IMR-90 (cell line): ENCODE results near the gene HECTD1. TPM values are rescaled to one million over a fixed set of nuclear protein-coding genes. Genes with fewer than 3 reads are reported as not detected.

ENCODE experiments used
- ATAC-seq: fragments of 200-7000 bp; cut with Tn5 transposase; 2 replicates; pipeline ENCODE4 v1.9.1; 2020; ENCODE audit warnings: low read depth, mild to moderate bottlenecking, moderate library complexity
- BruUV-seq: library from RNA; stranded (reverse); fragments of 400-500 nt; replicated peaks from 2 replicates; lab custom pipeline; 2021; lab: Mats Ljungman, UMichigan
- CTCF ChIA-PET: fragments of 300-600 bp; formaldehyde crosslinking; extraction: SDS; loops from one replicate; lab custom pipeline; 2021; ENCODE audit warnings: antibody characterized with exemption; lab: Yijun Ruan, JAX
- POLR2A ChIA-PET: fragments of 300-600 bp; sonication (Branson Sonifier 250); formaldehyde crosslinking; loops from one replicate; lab custom pipeline; 2022; ENCODE audit warnings: antibody characterized with exemption; ENCODE audit not compliant: unreplicated experiment; lab: Charles Lee
- DNase-seq: peaks from one replicate; pipeline ENCODE4 v3.0.0; 2013
- H2AFZ ChIP-seq: replicated peaks from 2 replicates; pipeline ENCODE3; 2013; ENCODE audit warnings: low read length, mild to moderate bottlenecking; ENCODE audit not compliant: poor library complexity
- H2AK5ac ChIP-seq: 2 replicates; pipeline ENCODE4 v1.6.1; 2013; ENCODE audit warnings: low read depth, low read length, inconsistent platforms
- H2AK9ac ChIP-seq: replicated peaks from 2 replicates; pipeline ENCODE3; 2013; ENCODE audit warnings: mild to moderate bottlenecking, low read depth, low read length, moderate library complexity; ENCODE audit not compliant: poor library complexity
- H2BK120ac ChIP-seq: 2 replicates; pipeline ENCODE4 v1.6.1; 2013; ENCODE audit warnings: low read depth, low read length, inconsistent platforms
- H2BK15ac ChIP-seq: 3 replicates; pipeline ENCODE4 v1.6.1; 2013; ENCODE audit warnings: low read depth, low read length, inconsistent platforms
- H2BK20ac ChIP-seq: 2 replicates; pipeline ENCODE4 v1.6.1; 2013; ENCODE audit warnings: low read depth, mild to moderate bottlenecking, inconsistent platforms, low read length, moderate library complexity
- H2BK5ac ChIP-seq: 2 replicates; pipeline ENCODE4 v1.6.1; 2013; ENCODE audit warnings: mild to moderate bottlenecking, low read depth, low read length, inconsistent platforms; ENCODE audit not compliant: poor library complexity, severe bottlenecking
- H3K14ac ChIP-seq: replicated peaks from 2 replicates; pipeline ENCODE4 v1.6.1; 2013; ENCODE audit warnings: low read depth, low read length, inconsistent platforms
- H3K18ac ChIP-seq: 2 replicates; pipeline ENCODE4 v1.6.1; 2013; ENCODE audit warnings: low read depth, low read length, control low read depth
- H3K23ac ChIP-seq: 2 replicates; pipeline ENCODE4 v1.6.1; 2013; ENCODE audit warnings: low read depth, low read length, inconsistent platforms
- H3K27ac ChIP-seq: 2 replicates; pipeline ENCODE4 v1.5.1; 2013; ENCODE audit warnings: mild to moderate bottlenecking, control low read depth, low read length; ENCODE audit not compliant: insufficient read depth
- H3K27me3 ChIP-seq: 2 replicates; pipeline ENCODE4 v1.6.1; 2013; ENCODE audit warnings: low read length; ENCODE audit not compliant: control insufficient read depth, insufficient read depth
- H3K36me3 ChIP-seq: 2 replicates; pipeline ENCODE4 v1.6.1; 2013; ENCODE audit warnings: low read length, mixed read lengths; ENCODE audit not compliant: control insufficient read depth, insufficient read depth
- H3K4ac ChIP-seq: 2 replicates; pipeline ENCODE4 v1.6.1; 2013; ENCODE audit warnings: low read depth, low read length, inconsistent platforms
- H3K4me1 ChIP-seq: 2 replicates; pipeline ENCODE4 v1.6.1; 2013; ENCODE audit warnings: low read length, mixed read lengths; ENCODE audit not compliant: control insufficient read depth, insufficient read depth
- H3K4me2 ChIP-seq: 2 replicates; pipeline ENCODE4 v1.6.1; 2013; ENCODE audit warnings: low read depth, mild to moderate bottlenecking, control low read depth, low read length, moderate library complexity
- H3K4me3 ChIP-seq: 2 replicates; pipeline ENCODE4 v1.5.1; 2013; ENCODE audit warnings: low read depth, mild to moderate bottlenecking, control low read depth, low read length, moderate library complexity; ENCODE audit not compliant: insufficient read depth
- H3K56ac ChIP-seq: 2 replicates; pipeline ENCODE4 v1.6.1; 2013; ENCODE audit warnings: low read length, inconsistent platforms; ENCODE audit not compliant: insufficient read depth; ENCODE audit errors: extremely low read depth
- H3K79me1 ChIP-seq, 2 experiments: 2 replicates each; pipeline ENCODE4 v1.6.1; 2013; ENCODE audit warnings: low read length in 2 of 2, inconsistent platforms in 1 of 2, low read depth in 1 of 2
- H3K9ac ChIP-seq: 2 replicates; pipeline ENCODE4 v1.6.1; 2013; ENCODE audit warnings: low read depth, low read length, control low read depth
- H3K9me1 ChIP-seq: 2 replicates; pipeline ENCODE4 v1.6.1; 2013; ENCODE audit warnings: low read length, inconsistent platforms; ENCODE audit not compliant: insufficient read depth
- H3K9me3 ChIP-seq: 2 replicates; pipeline ENCODE4 v1.6.1; 2013; ENCODE audit warnings: low read length; ENCODE audit not compliant: control insufficient read depth, insufficient read depth
- H4K20me1 ChIP-seq: 2 replicates; pipeline ENCODE4 v1.6.1; 2013; ENCODE audit warnings: low read length, inconsistent platforms; ENCODE audit not compliant: insufficient read depth
- H4K5ac ChIP-seq: 2 replicates; pipeline ENCODE4 v1.6.1; 2013; ENCODE audit warnings: mild to moderate bottlenecking, low read depth, low read length, control low read depth
- H4K8ac ChIP-seq, 2 experiments: 2 replicates each; pipeline ENCODE4 v1.6.1; 2013; ENCODE audit warnings: low read depth in 2 of 2, low read length in 2 of 2, control low read depth in 1 of 2, inconsistent platforms in 1 of 2
- H4K91ac ChIP-seq: 2 replicates; pipeline ENCODE4 v1.6.1; 2013; ENCODE audit warnings: low read depth, low read length, inconsistent platforms; ENCODE audit not compliant: insufficient read depth
- BHLHE40 ChIP-seq: fragments of 150-350 bp; IDR thresholded peaks from 2 replicates; pipeline ENCODE4 v1.6.1; 2016; ENCODE audit warnings: mild to moderate bottlenecking, low read depth, low read length
- CHD1 ChIP-seq: IDR thresholded peaks from 2 replicates; pipeline ENCODE4 v1.6.1; 2012; ENCODE audit warnings: low read depth, low read length, improper control_type of control experiment
- MAFK ChIP-seq: IDR thresholded peaks from 2 replicates; pipeline ENCODE4 v1.6.1; 2012; ENCODE audit warnings: low read depth, low read length, improper control_type of control experiment
- MAZ ChIP-seq: IDR thresholded peaks from 2 replicates; pipeline ENCODE4 v1.6.1; 2012; ENCODE audit warnings: low read depth, mild to moderate bottlenecking, low read length, improper control_type of control experiment, moderate library complexity, borderline replicate concordance
- NFE2L2 ChIP-seq: fragments of 150-350 bp; IDR thresholded peaks from 2 replicates; pipeline ENCODE4 v1.6.1; 2016; ENCODE audit warnings: low read depth, mild to moderate bottlenecking, low read length
- RCOR1 ChIP-seq: IDR thresholded peaks from 2 replicates; pipeline ENCODE4 v1.6.1; 2012; ENCODE audit warnings: mild to moderate bottlenecking, low read length, improper control_type of control experiment; ENCODE audit not compliant: insufficient replicate concordance
- RFX5 ChIP-seq: IDR thresholded peaks from 2 replicates; pipeline ENCODE4 v1.8.0; 2012; ENCODE audit warnings: low read depth, mild to moderate bottlenecking, low read length, moderate library complexity
- SMC3 ChIP-seq: fragments of 150-350 bp; IDR thresholded peaks from 2 replicates; pipeline ENCODE4 v1.6.1; 2016; ENCODE audit warnings: low read depth, mild to moderate bottlenecking, antibody characterized with exemption, low read length, moderate library complexity
- WGBS, 2 experiments: methylation state at CpG; one replicate each; pipeline versions ENCODE4 v1.1.5 to v1.1.7; 2013; ENCODE audit warnings: missing lambda C conversion rate in 2 of 2; ENCODE audit not compliant: insufficient read length in 1 of 2; ENCODE audit errors: extremely low coverage in 2 of 2; 5-methylcytosine and 5-hydroxymethylcytosine counted together
- dilution Hi-C: fragments of 300-500 bp; cut with HindIII; formaldehyde crosslinking; loops from one replicate; pipeline ENCODE4 v1.14.3; 2018; ENCODE audit warnings: low sequenced_read_pairs; ENCODE audit not compliant: unreplicated experiment
- in situ Hi-C: fragments of 300-500 bp; cut with MboI; formaldehyde crosslinking; loops from 3 replicates; pipeline ENCODE4 v1.14.3; 2019; ENCODE audit warnings: low sequenced_read_pairs, inconsistent platforms, mixed read lengths
- intact Hi-C: fragments of 100-400 bp; cut with micrococcal nuclease; formaldehyde crosslinking; loops from 2 replicates; pipeline ENCODE4 v1.10.0; 2022
- polyA plus RNA-seq, 3 experiments: library from polyadenylated mRNA; depleted of rRNA; stranded (reverse); fragments of >200 nt; gene quantifications; 2 replicates each; pipeline ENCODE4 v1.2.3, GENCODE V29; 2012; ENCODE audit warnings: low replicate concordance in 1 of 3
- total RNA-seq: library from RNA; depleted of rRNA; stranded (reverse); fragments of >200 nt; gene quantifications from 2 replicates; pipeline ENCODE4 v1.2.3, GENCODE V29; 2012
- TF ChIP-seq, protein P1 (sequence below): fragments of 150-350 bp; IDR thresholded peaks from 2 replicates; pipeline ENCODE4 v1.6.1; 2016; ENCODE audit warnings: low read depth, mild to moderate bottlenecking, low read length, moderate library complexity, borderline replicate concordance
- TF ChIP-seq, protein P2 (sequence below): conservative IDR thresholded peaks from 2 replicates; pipeline ENCODE4 v1.5.1; 2012; ENCODE audit warnings: mild to moderate bottlenecking, low read depth, low read length, improper control_type of control experiment

Gene HECTD1
- total and polyA plus RNA-seq, 2 of the 4 experiments (the other 2 are of a cell fraction), result 48.5 to 228 TPM

DNA sequence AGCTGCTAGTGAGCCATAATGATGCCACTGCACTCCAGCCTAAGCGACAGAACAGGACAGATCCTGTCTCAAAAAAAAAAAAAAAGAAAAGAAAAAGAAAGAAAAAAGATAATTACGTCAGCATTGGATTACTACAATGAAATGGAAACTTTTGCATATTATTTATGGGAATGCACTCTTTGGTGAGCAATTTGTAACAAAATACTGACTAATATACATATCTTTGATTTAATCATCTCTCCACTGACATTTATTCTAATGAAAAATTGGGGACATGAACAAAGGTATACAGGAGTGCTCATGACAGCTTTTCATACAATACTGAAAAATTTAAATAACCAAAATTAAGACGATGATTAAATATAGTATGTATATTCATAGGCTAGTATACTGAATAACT lies 27.9 kb upstream of the HECTD1 start:
- POLR2A ChIA-PET, result no interaction called here
- DNase-seq, result no peak

More for the DNA sequence above, 27.9 kb upstream of the HECTD1 start:
- H2AK5ac ChIP-seq, result no peak overlapping the region
- H3K4ac ChIP-seq, result no peak overlapping the region
- H3K23ac ChIP-seq, result no peak overlapping the region
- H3K9ac ChIP-seq, result no peak overlapping the region
- no peak overlapping the region for H4K5ac ChIP-seq
- WGBS, 2 experiments, result 100% methylated on average over 1 of the region's 3 CpGs; no CpG with 5 or more reads in 1 of the 2 experiments
- no peak overlapping the region for H3K4me2 ChIP-seq
- no peak overlapping the region for H3K4me3 ChIP-seq
- no peak overlapping the region for H2BK5ac ChIP-seq
- H2BK20ac ChIP-seq, result no peak overlapping the region
- H3K18ac ChIP-seq, result no peak overlapping the region
- no peak for ATAC-seq
- no peaks in the 10 kb centered on the region for H3K79me1 ChIP-seq
- H3K56ac ChIP-seq, result no peak overlapping the region
- H3K4me1 ChIP-seq, result no peaks in the 10 kb centered on the region
- dilution Hi-C loops (no loop called here), in situ Hi-C loops (no loop called here), intact Hi-C loops (no loop called here)
- H3K9me1 ChIP-seq, result no peaks in the 10 kb centered on the region
- no peak overlapping the region for H3K14ac ChIP-seq
- H3K27me3 ChIP-seq, result no peaks in the 10 kb centered on the region
- no peak overlapping the region for H2AK9ac ChIP-seq
- no peaks in the 10 kb centered on the region for H4K20me1 ChIP-seq
- no peak overlapping the region for H2BK15ac ChIP-seq
- H4K8ac ChIP-seq, result no peak overlapping the region
- no TSS peak for BruUV-seq
- H3K27ac ChIP-seq, result no peak overlapping the region
- no peak overlapping the region for H2BK120ac ChIP-seq
- no peak overlapping the region for H4K91ac ChIP-seq
- H2AFZ ChIP-seq, result peak overlapping the region; percentile 8
- no peaks in the 10 kb centered on the region for H3K36me3 ChIP-seq
- CTCF ChIA-PET, result interaction anchor here (0.7 kb wide), 1 partner anchor 27 kb away, joined by 3 read pairs; no protein-coding TSS in a partner anchor
- TF ChIP-seq CHD1 (no peak), MAFK (no peak), SMC3 (no peak), RCOR1 (no peak), NFE2L2 (no peak), MAZ (no peak), RFX5 (no peak), BHLHE40 (no peak)
- TF ChIP-seq, protein P1, sequence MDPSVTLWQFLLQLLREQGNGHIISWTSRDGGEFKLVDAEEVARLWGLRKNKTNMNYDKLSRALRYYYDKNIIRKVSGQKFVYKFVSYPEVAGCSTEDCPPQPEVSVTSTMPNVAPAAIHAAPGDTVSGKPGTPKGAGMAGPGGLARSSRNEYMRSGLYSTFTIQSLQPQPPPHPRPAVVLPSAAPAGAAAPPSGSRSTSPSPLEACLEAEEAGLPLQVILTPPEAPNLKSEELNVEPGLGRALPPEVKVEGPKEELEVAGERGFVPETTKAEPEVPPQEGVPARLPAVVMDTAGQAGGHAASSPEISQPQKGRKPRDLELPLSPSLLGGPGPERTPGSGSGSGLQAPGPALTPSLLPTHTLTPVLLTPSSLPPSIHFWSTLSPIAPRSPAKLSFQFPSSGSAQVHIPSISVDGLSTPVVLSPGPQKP, result no peak
- TF ChIP-seq, protein P2, sequence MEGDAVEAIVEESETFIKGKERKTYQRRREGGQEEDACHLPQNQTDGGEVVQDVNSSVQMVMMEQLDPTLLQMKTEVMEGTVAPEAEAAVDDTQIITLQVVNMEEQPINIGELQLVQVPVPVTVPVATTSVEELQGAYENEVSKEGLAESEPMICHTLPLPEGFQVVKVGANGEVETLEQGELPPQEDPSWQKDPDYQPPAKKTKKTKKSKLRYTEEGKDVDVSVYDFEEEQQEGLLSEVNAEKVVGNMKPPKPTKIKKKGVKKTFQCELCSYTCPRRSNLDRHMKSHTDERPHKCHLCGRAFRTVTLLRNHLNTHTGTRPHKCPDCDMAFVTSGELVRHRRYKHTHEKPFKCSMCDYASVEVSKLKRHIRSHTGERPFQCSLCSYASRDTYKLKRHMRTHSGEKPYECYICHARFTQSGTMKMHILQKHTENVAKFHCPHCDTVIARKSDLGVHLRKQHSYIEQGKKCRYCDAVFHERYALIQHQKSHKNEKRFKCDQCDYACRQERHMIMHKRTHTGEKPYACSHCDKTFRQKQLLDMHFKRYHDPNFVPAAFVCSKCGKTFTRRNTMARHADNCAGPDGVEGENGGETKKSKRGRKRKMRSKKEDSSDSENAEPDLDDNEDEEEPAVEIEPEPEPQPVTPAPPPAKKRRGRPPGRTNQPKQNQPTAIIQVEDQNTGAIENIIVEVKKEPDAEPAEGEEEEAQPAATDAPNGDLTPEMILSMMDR, result no peak
- H3K9me3 ChIP-seq, result no peaks in the 10 kb centered on the region
